IPS-11a (cell line): Measurements from ENCODE around the gene CSMD2.

Source experiments
- H3K4me3 ChIP-seq: one replicate; pipeline ENCODE4 v1.5.1; 2013; ENCODE audit warnings: low read depth, low read length, control low read depth

CSMD2 gene

GRCh38 chr1:33657833-33658232 lies 507.2 kb downstream of the CSMD2 start:
- H3K4me3 ChIP-seq = no peak overlapping the region

GRCh38 chr1:33656467-33657005 lies 508.5 kb downstream of the CSMD2 start:
- H3K4me3 ChIP-seq = no peak overlapping the region

- no peak overlapping the region for H3K4me3 ChIP-seq
Observed at GRCh38 chr1:33655496-33655895, 509.5 kb downstream of the CSMD2 start.

GRCh38 chr1:33654267-33654834 lies 510.7 kb downstream of the CSMD2 start:
- H3K4me3 ChIP-seq = no peak overlapping the region

GRCh38 chr1:33653226-33653625 lies 511.8 kb downstream of the CSMD2 start:
- H3K4me3 ChIP-seq = no peak overlapping the region

- H3K4me3 ChIP-seq = no peak overlapping the region
Observed at GRCh38 chr1:33650708-33651107, 514.3 kb downstream of the CSMD2 start.

- no peak overlapping the region for H3K4me3 ChIP-seq
Observed at GRCh38 chr1:33649759-33650158, 515.3 kb downstream of the CSMD2 start.

- no peak overlapping the region for H3K4me3 ChIP-seq
Observed at GRCh38 chr1:33643216-33643615, 521.8 kb downstream of the CSMD2 start.

GRCh38 chr1:33641104-33641830 lies 523.8 kb downstream of the CSMD2 start:
- no peak overlapping the region for H3K4me3 ChIP-seq

- H3K4me3 ChIP-seq = no peak overlapping the region
Observed at GRCh38 chr1:33640114-33640660, 524.8 kb downstream of the CSMD2 start.

- no peak overlapping the region for H3K4me3 ChIP-seq
Observed at GRCh38 chr1:33637846-33638440, 527.1 kb downstream of the CSMD2 start.

GRCh38 chr1:33636209-33636608 lies 528.8 kb downstream of the CSMD2 start:
- H3K4me3 ChIP-seq = no peak overlapping the region

- H3K4me3 ChIP-seq = no peak overlapping the region
Observed at GRCh38 chr1:33635336-33636012, 529.6 kb downstream of the CSMD2 start.

- H3K4me3 ChIP-seq = no peak overlapping the region
Observed at GRCh38 chr1:33634806-33635205, 530.2 kb downstream of the CSMD2 start.

GRCh38 chr1:33634143-33634542 lies 530.9 kb downstream of the CSMD2 start:
- no peak overlapping the region for H3K4me3 ChIP-seq

- no peak overlapping the region for H3K4me3 ChIP-seq
Observed at GRCh38 chr1:33633019-33633801, 531.8 kb downstream of the CSMD2 start.

- H3K4me3 ChIP-seq = no peak overlapping the region
Observed at GRCh38 chr1:33630686-33631085, 534.3 kb downstream of the CSMD2 start.

- H3K4me3 ChIP-seq = no peak overlapping the region
Observed at GRCh38 chr1:33626801-33627200, 538.2 kb downstream of the CSMD2 start.

GRCh38 chr1:33624991-33625870 lies 539.8 kb downstream of the CSMD2 start:
- H3K4me3 ChIP-seq = no peak overlapping the region
